HEK293 (cell line): ENCODE measurements around the gene PLEKHG4.

Source experiments
- BCL6B ChIP-seq: fragments of 450-650 bp; formaldehyde crosslinking; IDR thresholded peaks from 2 replicates; pipeline ENCODE4 v1.5.1; 2017; ENCODE audit warnings: missing biosample characterization, missing genetic modification characterization
- GFI1B ChIP-seq: fragments of 450-650 bp; formaldehyde crosslinking; IDR thresholded peaks from 2 replicates; pipeline ENCODE4 v1.5.1; 2016; ENCODE audit warnings: missing biosample characterization, missing genetic modification characterization
- GLIS1 ChIP-seq: fragments of 450-650 bp; formaldehyde crosslinking; IDR thresholded peaks from 2 replicates; pipeline ENCODE4 v1.5.1; 2016; ENCODE audit warnings: missing biosample characterization, missing genetic modification characterization
- HOXA7 ChIP-seq: sonication (generic); formaldehyde crosslinking; IDR thresholded peaks from 2 replicates; pipeline ENCODE4 v1.8.1; 2022; ENCODE audit warnings: missing genetic modification reagents, borderline replicate concordance
- MEIS1 ChIP-seq: sonication (generic); formaldehyde crosslinking; IDR thresholded peaks from 2 replicates; pipeline ENCODE4 v1.8.1; 2022; ENCODE audit warnings: missing genetic modification reagents, mild to moderate bottlenecking, borderline replicate concordance
- ZNF239 ChIP-seq: fragments of 450-650 bp; formaldehyde crosslinking; IDR thresholded peaks from 2 replicates; pipeline ENCODE4 v1.5.1; 2016; ENCODE audit warnings: missing biosample characterization, missing genetic modification characterization
- ZNF24 ChIP-seq: fragments of 450-650 bp; formaldehyde crosslinking; IDR thresholded peaks from 2 replicates; pipeline ENCODE4 v1.5.1; 2016; ENCODE audit warnings: missing biosample characterization, missing genetic modification characterization
- ZNF302 ChIP-seq: fragments of 450-650 bp; formaldehyde crosslinking; IDR thresholded peaks from 2 replicates; pipeline ENCODE4 v1.5.1; 2016; ENCODE audit warnings: missing biosample characterization, missing genetic modification characterization, low read depth
- ZNF350 ChIP-seq: fragments of 450-650 bp; formaldehyde crosslinking; IDR thresholded peaks from 2 replicates; pipeline ENCODE4 v1.5.0; 2017; ENCODE audit warnings: missing biosample characterization, mild to moderate bottlenecking, missing genetic modification characterization
- ZNF416 ChIP-seq: fragments of 450-650 bp; formaldehyde crosslinking; IDR thresholded peaks from 2 replicates; pipeline ENCODE4 v1.5.1; 2016; ENCODE audit warnings: missing biosample characterization, missing genetic modification characterization
- ZNF423 ChIP-seq: fragments of 450-650 bp; formaldehyde crosslinking; IDR thresholded peaks from 2 replicates; pipeline ENCODE4 v1.5.1; 2016; ENCODE audit warnings: missing biosample characterization, missing genetic modification characterization
- ZNF473 ChIP-seq: fragments of 450-650 bp; formaldehyde crosslinking; IDR thresholded peaks from 2 replicates; pipeline ENCODE4 v1.5.1; 2017; ENCODE audit warnings: missing biosample characterization, missing genetic modification characterization
- ZNF530 ChIP-seq: fragments of 450-650 bp; formaldehyde crosslinking; IDR thresholded peaks from 2 replicates; pipeline ENCODE4 v1.5.1; 2016; ENCODE audit warnings: low read depth, missing biosample characterization, missing genetic modification characterization
- ZNF571 ChIP-seq: fragments of 450-650 bp; formaldehyde crosslinking; IDR thresholded peaks from 2 replicates; pipeline ENCODE4 v1.5.0; 2017; ENCODE audit warnings: missing biosample characterization, missing genetic modification characterization
- ZNF610 ChIP-seq: fragments of 450-650 bp; formaldehyde crosslinking; IDR thresholded peaks from 2 replicates; pipeline ENCODE4 v1.5.1; 2016; ENCODE audit warnings: missing biosample characterization, missing genetic modification characterization, borderline replicate concordance
- ZNF624 ChIP-seq: fragments of 450-650 bp; formaldehyde crosslinking; IDR thresholded peaks from 2 replicates; pipeline ENCODE4 v1.5.1; 2017; ENCODE audit warnings: missing biosample characterization, missing genetic modification characterization
- ZNF677 ChIP-seq: fragments of 450-650 bp; IDR thresholded peaks from 2 replicates; pipeline ENCODE4 v1.5.0; 2018; ENCODE audit warnings: missing biosample characterization, mild to moderate bottlenecking, missing genetic modification characterization, moderate library complexity
- ZSCAN30 ChIP-seq: fragments of 450-650 bp; IDR thresholded peaks from 2 replicates; pipeline ENCODE4 v1.5.1; 2018; ENCODE audit warnings: missing biosample characterization, mild to moderate bottlenecking, missing genetic modification characterization, moderate library complexity
- TF ChIP-seq, protein P1 (sequence below): fragments of 450-650 bp; formaldehyde crosslinking; IDR thresholded peaks from 2 replicates; pipeline ENCODE4 v1.5.1; 2016; ENCODE audit warnings: missing biosample characterization, missing genetic modification characterization, borderline replicate concordance
- TF ChIP-seq, protein P2 (sequence below): fragments of 450-650 bp; formaldehyde crosslinking; IDR thresholded peaks from 2 replicates; pipeline ENCODE4 v1.5.1; 2016; ENCODE audit warnings: missing biosample characterization, missing genetic modification characterization
- TF ChIP-seq, protein P3 (sequence below): fragments of 450-650 bp; formaldehyde crosslinking; IDR thresholded peaks from 2 replicates; pipeline ENCODE4 v1.5.1; 2016; ENCODE audit warnings: missing biosample characterization, missing genetic modification characterization
- TF ChIP-seq, protein P4 (sequence below): fragments of 450-650 bp; formaldehyde crosslinking; IDR thresholded peaks from 2 replicates; pipeline ENCODE4 v1.5.1; 2017; ENCODE audit warnings: missing biosample characterization, missing genetic modification characterization
- TF ChIP-seq, protein P5 (sequence below): fragments of 450-650 bp; formaldehyde crosslinking; IDR thresholded peaks from 2 replicates; pipeline ENCODE4 v1.5.1; 2016; ENCODE audit warnings: missing biosample characterization, missing genetic modification characterization

The PLEKHG4 gene

DNA sequence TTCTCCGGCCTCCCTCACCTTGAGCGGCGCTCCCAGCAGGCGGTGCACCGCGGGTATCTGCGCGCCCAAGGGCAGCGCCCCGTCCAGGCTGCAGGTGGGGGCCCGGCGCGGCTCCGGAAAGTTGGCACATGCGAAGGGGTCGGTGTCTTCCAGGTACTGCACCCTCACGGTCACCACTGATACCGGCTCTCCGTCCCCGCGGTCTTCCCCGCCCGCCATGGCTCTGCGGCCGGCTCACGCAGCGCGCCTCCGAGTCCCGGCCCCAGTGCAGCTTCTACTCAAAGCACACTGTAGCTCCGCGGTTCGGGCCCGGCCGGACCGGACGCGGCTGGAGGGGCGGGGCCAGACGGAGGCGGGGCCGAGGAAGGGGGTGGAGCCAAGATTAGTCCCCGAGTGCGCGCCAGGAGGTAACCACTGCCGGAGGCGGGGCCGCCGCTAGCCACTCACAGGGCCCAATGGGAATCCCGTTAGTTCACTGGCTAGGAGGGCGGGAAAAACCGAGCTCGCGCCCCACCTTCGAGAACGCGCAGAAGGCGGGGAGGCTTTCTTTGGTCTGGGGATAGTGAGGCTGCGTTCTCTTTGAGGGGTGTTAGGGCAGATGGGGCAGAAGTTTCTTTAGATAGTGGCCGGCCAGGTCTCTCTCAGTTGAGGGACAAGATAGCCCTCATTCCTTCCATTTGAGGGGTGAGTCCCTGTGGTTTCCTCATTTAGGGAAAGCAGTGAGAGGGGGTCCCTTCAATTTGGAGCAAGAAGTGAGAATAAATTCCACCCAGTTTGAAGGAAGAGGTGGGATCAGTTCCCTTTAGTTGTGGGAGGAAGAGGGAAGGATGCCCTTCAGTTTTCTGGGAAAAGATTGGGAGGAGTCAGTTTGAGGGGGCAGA lies 31.9 kb upstream of the PLEKHG4 start, which contains the start of gene FHOD1 (continued):
- 0 out of 2 replicates have a peak, but pooled peaks have one; percentile 29 for TF ChIP-seq ZNF610 (tag by site-specific recombination)
- no peak for TF ChIP-seq HOXA7 (CRISPR knock-in tag)
- TF ChIP-seq, protein P1, sequence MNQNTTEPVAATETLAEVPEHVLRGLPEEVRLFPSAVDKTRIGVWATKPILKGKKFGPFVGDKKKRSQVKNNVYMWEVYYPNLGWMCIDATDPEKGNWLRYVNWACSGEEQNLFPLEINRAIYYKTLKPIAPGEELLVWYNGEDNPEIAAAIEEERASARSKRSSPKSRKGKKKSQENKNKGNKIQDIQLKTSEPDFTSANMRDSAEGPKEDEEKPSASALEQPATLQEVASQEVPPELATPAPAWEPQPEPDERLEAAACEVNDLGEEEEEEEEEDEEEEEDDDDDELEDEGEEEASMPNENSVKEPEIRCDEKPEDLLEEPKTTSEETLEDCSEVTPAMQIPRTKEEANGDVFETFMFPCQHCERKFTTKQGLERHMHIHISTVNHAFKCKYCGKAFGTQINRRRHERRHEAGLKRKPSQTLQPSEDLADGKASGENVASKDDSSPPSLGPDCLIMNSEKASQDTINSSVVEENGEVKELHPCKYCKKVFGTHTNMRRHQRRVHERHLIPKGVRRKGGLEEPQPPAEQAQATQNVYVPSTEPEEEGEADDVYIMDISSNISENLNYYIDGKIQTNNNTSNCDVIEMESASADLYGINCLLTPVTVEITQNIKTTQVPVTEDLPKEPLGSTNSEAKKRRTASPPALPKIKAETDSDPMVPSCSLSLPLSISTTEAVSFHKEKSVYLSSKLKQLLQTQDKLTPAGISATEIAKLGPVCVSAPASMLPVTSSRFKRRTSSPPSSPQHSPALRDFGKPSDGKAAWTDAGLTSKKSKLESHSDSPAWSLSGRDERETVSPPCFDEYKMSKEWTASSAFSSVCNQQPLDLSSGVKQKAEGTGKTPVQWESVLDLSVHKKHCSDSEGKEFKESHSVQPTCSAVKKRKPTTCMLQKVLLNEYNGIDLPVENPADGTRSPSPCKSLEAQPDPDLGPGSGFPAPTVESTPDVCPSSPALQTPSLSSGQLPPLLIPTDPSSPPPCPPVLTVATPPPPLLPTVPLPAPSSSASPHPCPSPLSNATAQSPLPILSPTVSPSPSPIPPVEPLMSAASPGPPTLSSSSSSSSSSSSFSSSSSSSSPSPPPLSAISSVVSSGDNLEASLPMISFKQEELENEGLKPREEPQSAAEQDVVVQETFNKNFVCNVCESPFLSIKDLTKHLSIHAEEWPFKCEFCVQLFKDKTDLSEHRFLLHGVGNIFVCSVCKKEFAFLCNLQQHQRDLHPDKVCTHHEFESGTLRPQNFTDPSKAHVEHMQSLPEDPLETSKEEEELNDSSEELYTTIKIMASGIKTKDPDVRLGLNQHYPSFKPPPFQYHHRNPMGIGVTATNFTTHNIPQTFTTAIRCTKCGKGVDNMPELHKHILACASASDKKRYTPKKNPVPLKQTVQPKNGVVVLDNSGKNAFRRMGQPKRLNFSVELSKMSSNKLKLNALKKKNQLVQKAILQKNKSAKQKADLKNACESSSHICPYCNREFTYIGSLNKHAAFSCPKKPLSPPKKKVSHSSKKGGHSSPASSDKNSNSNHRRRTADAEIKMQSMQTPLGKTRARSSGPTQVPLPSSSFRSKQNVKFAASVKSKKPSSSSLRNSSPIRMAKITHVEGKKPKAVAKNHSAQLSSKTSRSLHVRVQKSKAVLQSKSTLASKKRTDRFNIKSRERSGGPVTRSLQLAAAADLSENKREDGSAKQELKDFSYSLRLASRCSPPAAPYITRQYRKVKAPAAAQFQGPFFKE, result 0 out of 2 replicates have a peak, but pooled peaks have one; percentile 48
- TF ChIP-seq ZNF239 (tag by site-specific recombination), result no peak
- peak; percentile 78 for TF ChIP-seq GLIS1 (tag by site-specific recombination)
- TF ChIP-seq, protein P2, sequence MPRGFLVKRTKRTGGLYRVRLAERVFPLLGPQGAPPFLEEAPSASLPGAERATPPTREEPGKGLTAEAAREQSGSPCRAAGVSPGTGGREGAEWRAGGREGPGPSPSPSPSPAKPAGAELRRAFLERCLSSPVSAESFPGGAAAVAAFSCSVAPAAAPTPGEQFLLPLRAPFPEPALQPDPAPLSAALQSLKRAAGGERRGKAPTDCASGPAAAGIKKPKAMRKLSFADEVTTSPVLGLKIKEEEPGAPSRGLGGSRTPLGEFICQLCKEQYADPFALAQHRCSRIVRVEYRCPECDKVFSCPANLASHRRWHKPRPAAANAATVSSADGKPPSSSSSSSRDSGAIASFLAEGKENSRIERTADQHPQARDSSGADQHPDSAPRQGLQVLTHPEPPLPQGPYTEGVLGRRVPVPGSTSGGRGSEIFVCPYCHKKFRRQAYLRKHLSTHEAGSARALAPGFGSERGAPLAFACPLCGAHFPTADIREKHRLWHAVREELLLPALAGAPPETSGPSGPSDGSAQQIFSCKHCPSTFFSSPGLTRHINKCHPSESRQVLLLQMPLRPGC, result no peak
- TF ChIP-seq ZNF530 (tag by site-specific recombination), result no peak
- no peak for TF ChIP-seq ZNF302
- TF ChIP-seq, protein P3, sequence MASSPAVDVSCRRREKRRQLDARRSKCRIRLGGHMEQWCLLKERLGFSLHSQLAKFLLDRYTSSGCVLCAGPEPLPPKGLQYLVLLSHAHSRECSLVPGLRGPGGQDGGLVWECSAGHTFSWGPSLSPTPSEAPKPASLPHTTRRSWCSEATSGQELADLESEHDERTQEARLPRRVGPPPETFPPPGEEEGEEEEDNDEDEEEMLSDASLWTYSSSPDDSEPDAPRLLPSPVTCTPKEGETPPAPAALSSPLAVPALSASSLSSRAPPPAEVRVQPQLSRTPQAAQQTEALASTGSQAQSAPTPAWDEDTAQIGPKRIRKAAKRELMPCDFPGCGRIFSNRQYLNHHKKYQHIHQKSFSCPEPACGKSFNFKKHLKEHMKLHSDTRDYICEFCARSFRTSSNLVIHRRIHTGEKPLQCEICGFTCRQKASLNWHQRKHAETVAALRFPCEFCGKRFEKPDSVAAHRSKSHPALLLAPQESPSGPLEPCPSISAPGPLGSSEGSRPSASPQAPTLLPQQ (tag by site-specific recombination), result peak; percentile 69
- no peak for TF ChIP-seq GFI1B (tag by site-specific recombination)
- no peak for TF ChIP-seq ZNF677 (tag by site-specific recombination)
- no peak for TF ChIP-seq MEIS1 (CRISPR knock-in tag)
- no peak for TF ChIP-seq ZNF624 (tag by site-specific recombination)
- no peak for TF ChIP-seq ZNF473 (tag by site-specific recombination)
- no peak for TF ChIP-seq ZNF416 (tag by site-specific recombination)
- TF ChIP-seq ZNF571, result no peak
- TF ChIP-seq ZNF423, result peak; percentile 94
- no peak for TF ChIP-seq ZNF350 (tag by site-specific recombination)
- TF ChIP-seq, protein P4, sequence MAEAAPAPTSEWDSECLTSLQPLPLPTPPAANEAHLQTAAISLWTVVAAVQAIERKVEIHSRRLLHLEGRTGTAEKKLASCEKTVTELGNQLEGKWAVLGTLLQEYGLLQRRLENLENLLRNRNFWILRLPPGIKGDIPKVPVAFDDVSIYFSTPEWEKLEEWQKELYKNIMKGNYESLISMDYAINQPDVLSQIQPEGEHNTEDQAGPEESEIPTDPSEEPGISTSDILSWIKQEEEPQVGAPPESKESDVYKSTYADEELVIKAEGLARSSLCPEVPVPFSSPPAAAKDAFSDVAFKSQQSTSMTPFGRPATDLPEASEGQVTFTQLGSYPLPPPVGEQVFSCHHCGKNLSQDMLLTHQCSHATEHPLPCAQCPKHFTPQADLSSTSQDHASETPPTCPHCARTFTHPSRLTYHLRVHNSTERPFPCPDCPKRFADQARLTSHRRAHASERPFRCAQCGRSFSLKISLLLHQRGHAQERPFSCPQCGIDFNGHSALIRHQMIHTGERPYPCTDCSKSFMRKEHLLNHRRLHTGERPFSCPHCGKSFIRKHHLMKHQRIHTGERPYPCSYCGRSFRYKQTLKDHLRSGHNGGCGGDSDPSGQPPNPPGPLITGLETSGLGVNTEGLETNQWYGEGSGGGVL (tag by site-specific recombination), result no peak
- TF ChIP-seq ZNF24 (tag by site-specific recombination), result 0 out of 2 replicates have a peak, but pooled peaks have one; percentile 8
- TF ChIP-seq, protein P5, sequence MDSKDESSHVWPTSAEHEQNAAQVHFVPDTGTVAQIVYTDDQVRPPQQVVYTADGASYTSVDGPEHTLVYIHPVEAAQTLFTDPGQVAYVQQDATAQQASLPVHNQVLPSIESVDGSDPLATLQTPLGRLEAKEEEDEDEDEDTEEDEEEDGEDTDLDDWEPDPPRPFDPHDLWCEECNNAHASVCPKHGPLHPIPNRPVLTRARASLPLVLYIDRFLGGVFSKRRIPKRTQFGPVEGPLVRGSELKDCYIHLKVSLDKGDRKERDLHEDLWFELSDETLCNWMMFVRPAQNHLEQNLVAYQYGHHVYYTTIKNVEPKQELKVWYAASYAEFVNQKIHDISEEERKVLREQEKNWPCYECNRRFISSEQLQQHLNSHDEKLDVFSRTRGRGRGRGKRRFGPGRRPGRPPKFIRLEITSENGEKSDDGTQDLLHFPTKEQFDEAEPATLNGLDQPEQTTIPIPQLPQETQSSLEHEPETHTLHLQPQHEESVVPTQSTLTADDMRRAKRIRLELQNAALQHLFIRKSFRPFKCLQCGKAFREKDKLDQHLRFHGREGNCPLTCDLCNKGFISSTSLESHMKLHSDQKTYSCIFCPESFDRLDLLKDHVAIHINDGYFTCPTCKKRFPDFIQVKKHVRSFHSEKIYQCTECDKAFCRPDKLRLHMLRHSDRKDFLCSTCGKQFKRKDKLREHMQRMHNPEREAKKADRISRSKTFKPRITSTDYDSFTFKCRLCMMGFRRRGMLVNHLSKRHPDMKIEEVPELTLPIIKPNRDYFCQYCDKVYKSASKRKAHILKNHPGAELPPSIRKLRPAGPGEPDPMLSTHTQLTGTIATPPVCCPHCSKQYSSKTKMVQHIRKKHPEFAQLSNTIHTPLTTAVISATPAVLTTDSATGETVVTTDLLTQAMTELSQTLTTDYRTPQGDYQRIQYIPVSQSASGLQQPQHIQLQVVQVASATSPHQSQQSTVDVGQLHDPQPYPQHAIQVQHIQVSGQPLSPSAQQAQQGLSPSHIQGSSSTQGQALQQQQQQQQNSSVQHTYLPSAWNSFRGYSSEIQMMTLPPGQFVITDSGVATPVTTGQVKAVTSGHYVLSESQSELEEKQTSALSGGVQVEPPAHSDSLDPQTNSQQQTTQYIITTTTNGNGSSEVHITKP (tag by site-specific recombination), result peak; percentile 89
- no peak for TF ChIP-seq BCL6B (tag by site-specific recombination)
- peak; percentile 33 for TF ChIP-seq ZSCAN30 (tag by site-specific recombination)
